IPS-NIHi11 (cell line): ENCODE results near the gene CC2D1A.

Source experiments
- DNase-seq: peaks from one replicate; pipeline ENCODE4 v3.0.0; 2012; ENCODE audit warnings: mixed read lengths, low spot score

The CC2D1A gene

GRCh38 chr19:13980340-13980739, 74.3 kb downstream of the CC2D1A start:
- no peak for DNase-seq
